PC-9 (cell line): ENCODE data around the gene NKAIN1.

Experiments
- CTCF ChIP-seq: fragments of 200-600 bp; sonication (generic); conservative IDR thresholded peaks from 2 replicates; pipeline ENCODE4 v1.6.1; 2017; ENCODE audit warnings: mixed run types, antibody characterized with exemption, mild to moderate bottlenecking, moderate library complexity
- EZH2 ChIP-seq: fragments of 200-600 bp; sonication (generic); IDR thresholded peaks from 2 replicates; pipeline ENCODE4 v1.8.0; 2017; ENCODE audit warnings: antibody characterized with exemption, low read depth

GRCh38 chr1:31199236-31199790 is 40.4 kb downstream of the NKAIN1 start:
- no peak for TF ChIP-seq CTCF
- TF ChIP-seq EZH2, result no peak
